Liver (tissue), 9 donors: ENCODE data around the gene EGR2. TPM values are rescaled to one million over a fixed set of nuclear protein-coding genes. Genes with fewer than 3 reads are reported as not detected.

ENCODE experiments used
- DNase-seq: peaks from one replicate; pipeline ENCODE4 v3.0.0-alpha.2; 2017; ENCODE audit warnings: low spot score
- H3K27ac ChIP-seq, 2 donors: one replicate each; pipeline ENCODE4 v1.7.0; 2013; ENCODE audit warnings: inconsistent platforms in 2 of 2, low read length in 2 of 2, control low read depth in 1 of 2, low read depth in 1 of 2, mild to moderate bottlenecking in 1 of 2
- H3K27me3 ChIP-seq, 4 donors: one replicate each; pipeline versions ENCODE4 v1.6.1 to v1.7.0; 2013; ENCODE audit warnings: low read length in 3 of 4, inconsistent platforms in 1 of 4, mild to moderate bottlenecking in 1 of 4, moderate library complexity in 1 of 4; ENCODE audit not compliant: control insufficient read depth in 4 of 4, insufficient read depth in 4 of 4
- H3K36me3 ChIP-seq, 4 donors: one replicate each; pipeline versions ENCODE4 v1.6.1 to v1.7.0; 2013; ENCODE audit warnings: low read length in 3 of 4, mild to moderate bottlenecking in 3 of 4, low read depth in 1 of 4, moderate library complexity in 1 of 4; ENCODE audit not compliant: control insufficient read depth in 4 of 4, insufficient read depth in 3 of 4
- H3K4me1 ChIP-seq, 4 donors: one replicate each; pipeline versions ENCODE4 v1.6.1 to v1.7.0; 2013; ENCODE audit warnings: low read length in 3 of 4, mild to moderate bottlenecking in 3 of 4, moderate library complexity in 1 of 4; ENCODE audit not compliant: control insufficient read depth in 4 of 4, insufficient read depth in 4 of 4
- H3K4me3 ChIP-seq, 3 donors: one replicate each; pipeline versions ENCODE4 v1.6.1 to v1.7.0; 2013; ENCODE audit warnings: low read length in 3 of 3, control low read depth in 1 of 3, low read depth in 1 of 3, mild to moderate bottlenecking in 1 of 3
- H3K9ac ChIP-seq, 2 donors: one replicate each; pipeline ENCODE4 v1.7.0; 2013; ENCODE audit warnings: low read length in 2 of 2, mild to moderate bottlenecking in 2 of 2, moderate library complexity in 2 of 2, control low read depth in 1 of 2, low read depth in 1 of 2
- H3K9me3 ChIP-seq, 4 donors: one replicate each; pipeline versions ENCODE4 v1.6.1 to v1.7.0; 2013; ENCODE audit warnings: low read length in 3 of 4; ENCODE audit not compliant: control insufficient read depth in 4 of 4
- ATF3 ChIP-seq: IDR thresholded peaks from 2 replicates; pipeline ENCODE4 v1.6.1; 2016; ENCODE audit warnings: antibody characterized with exemption
- CTCF ChIP-seq: fragments of 150-350 bp; IDR thresholded peaks from 2 replicates; pipeline ENCODE4 v1.5.1; 2017; ENCODE audit warnings: improper control_type of control experiment, low read depth, low read length; ENCODE audit not compliant: missing input control
- EGR1 ChIP-seq, 2 donors: IDR thresholded peaks; 2 replicates each; pipeline ENCODE4 v1.6.1; 2016 to 2018; ENCODE audit warnings: antibody characterized with exemption in 2 of 2, low read depth in 2 of 2
- FOXA1 ChIP-seq: IDR thresholded peaks from 2 replicates; pipeline ENCODE4 v1.6.1; 2016; ENCODE audit warnings: antibody characterized with exemption
- GABPA ChIP-seq, 2 donors: IDR thresholded peaks in 1 of 2; conservative IDR thresholded peaks in 1 of 2; 2 replicates each; pipeline ENCODE4 v1.6.1; 2016; ENCODE audit warnings: antibody characterized with exemption in 2 of 2, mild to moderate bottlenecking in 1 of 2, moderate library complexity in 1 of 2
- HNF4A ChIP-seq, 2 donors: conservative IDR thresholded peaks; 2 replicates each; pipeline ENCODE4 v1.6.1; 2016; ENCODE audit warnings: antibody characterized with exemption in 2 of 2, mild to moderate bottlenecking in 2 of 2
- HNF4G ChIP-seq: IDR thresholded peaks from 2 replicates; pipeline ENCODE4 v1.6.1; 2016; ENCODE audit warnings: antibody characterized with exemption
- MAX ChIP-seq: IDR thresholded peaks from 2 replicates; pipeline ENCODE4 v1.6.1; 2016; ENCODE audit warnings: antibody characterized with exemption
- NR2F2 ChIP-seq: IDR thresholded peaks from 2 replicates; pipeline ENCODE4 v1.6.1; 2016; ENCODE audit warnings: antibody characterized with exemption
- RAD21 ChIP-seq, 2 donors: IDR thresholded peaks; 2 replicates each; pipeline ENCODE4 v1.6.1; 2016; ENCODE audit warnings: antibody characterized with exemption in 2 of 2, mild to moderate bottlenecking in 2 of 2
- REST ChIP-seq: IDR thresholded peaks from 2 replicates; pipeline ENCODE4 v1.6.1; 2016; ENCODE audit warnings: antibody characterized with exemption, mild to moderate bottlenecking
- RXRA ChIP-seq, 2 donors: IDR thresholded peaks; 2 replicates each; pipeline ENCODE4 v1.6.1; 2017 to 2018; ENCODE audit warnings: antibody characterized with exemption in 2 of 2, mild to moderate bottlenecking in 1 of 2
- SP1 ChIP-seq: IDR thresholded peaks from 2 replicates; pipeline ENCODE4 v1.6.1; 2018; ENCODE audit warnings: antibody characterized with exemption, mild to moderate bottlenecking
- TAF1 ChIP-seq: conservative IDR thresholded peaks from 2 replicates; pipeline ENCODE4 v1.6.1; 2016; ENCODE audit warnings: antibody characterized with exemption, mild to moderate bottlenecking
- YY1 ChIP-seq: IDR thresholded peaks from 2 replicates; pipeline ENCODE4 v1.6.1; 2016; ENCODE audit warnings: antibody characterized with exemption, mild to moderate bottlenecking
- ZBTB33 ChIP-seq: IDR thresholded peaks from 2 replicates; pipeline ENCODE4 v1.6.1; 2016; ENCODE audit warnings: antibody characterized with exemption
- WGBS: extraction: QIAGEN DNeasy Blood & Tissue Kit; methylation state at CpG from one replicate; pipeline ENCODE4 v1.1.7; 2013; 5-methylcytosine and 5-hydroxymethylcytosine counted together
- polyA plus RNA-seq, 2 donors: library from polyadenylated mRNA; stranded (reverse) in 1 of 2; unstranded in 1 of 2; fragments of 200-250 nt in 1 of 2; fragments of >200 nt in 1 of 2; fragmentation: Nextera tagmentation in 1 of 2; extraction: Ambion mirVana in 1 of 2; gene quantifications; one replicate each; pipeline versions ENCODE4 v1.2.1 to v1.2.3, GENCODE V29; 2013 to 2015
- total RNA-seq, 2 donors: library from RNA; depleted of rRNA; stranded (reverse); fragments of >200 nt; gene quantifications; one replicate each; pipeline ENCODE4 v1.2.3, GENCODE V29; 2014
- donor health status: healthy.
- donor health status: healthy.
- donor health status: healthy.
- donor health status: healthy.
- donor health status: healthy.

The EGR2 gene
- total and polyA plus RNA-seq, 4 donors: 0.17 to 0.76 (median 0.23) TPM

- no peaks in the 10 kb centered on the region for H3K36me3 ChIP-seq
- TF ChIP-seq RXRA (IDR thresholded peaks at IDR 0.05): no peak
- peak; percentile 3 for TF ChIP-seq CTCF
- TF ChIP-seq RAD21 (IDR thresholded peaks at IDR 0.05): peak in 1 of 2 donors; percentile 5
- TF ChIP-seq EGR1 (IDR thresholded peaks at IDR 0.05; ENCODE audit: low read depth in 2 of 2): no peak
- TF ChIP-seq HNF4G: no peak
- no peak for TF ChIP-seq YY1
- no peak for TF ChIP-seq SP1
- no peak for TF ChIP-seq FOXA1
- TF ChIP-seq HNF4A (conservative IDR thresholded peaks at IDR 0.05): no peak
- no peak for TF ChIP-seq TAF1
- H3K9ac ChIP-seq: no peak overlapping the region
- H3K27me3 ChIP-seq: peaks cover 0 to 7% (median 0%) of the 10 kb centered on the region in 4 donors
- H3K27ac ChIP-seq: no peak overlapping the region
- 56% methylated on average over 2 of the region's 2 CpGs for WGBS
- peaks cover 8 to 16% (median 8%) of the 10 kb centered on the region in 4 donors for H3K9me3 ChIP-seq
- H3K4me3 ChIP-seq: no peak overlapping the region
- no peaks in the 10 kb centered on the region for H3K4me1 ChIP-seq
- no peak for DNase-seq
These were observed 35.3 kb upstream of the EGR2 start for GRCh38 chr10:62851442-62851841.

- H3K4me1 ChIP-seq: no peaks in the 10 kb centered on the region
- no peak overlapping the region for H3K27ac ChIP-seq
- no peak overlapping the region for H3K9ac ChIP-seq
- 53% methylated on average over 3 of the region's 3 CpGs for WGBS
- TF ChIP-seq TAF1 (no peak), CTCF (no peak), FOXA1 (no peak), GABPA (IDR thresholded peaks at IDR 0.05 in 1 of 2, conservative IDR thresholded peaks at IDR 0.05 in 1 of 2) (no peak), NR2F2 (no peak), HNF4G (no peak), REST (no peak), MAX (no peak), ATF3 (no peak), ZBTB33 (no peak), RAD21 (IDR thresholded peaks at IDR 0.05) (no peak)
- H3K4me3 ChIP-seq: no peak overlapping the region
- no peaks in the 10 kb centered on the region for H3K36me3 ChIP-seq
- peaks cover 8 to 16% (median 8%) of the 10 kb centered on the region in 4 donors for H3K9me3 ChIP-seq
- no peak for DNase-seq
- peaks cover 0 to 7% (median 0%) of the 10 kb centered on the region in 4 donors for H3K27me3 ChIP-seq
These were observed 34.5 kb upstream of the EGR2 start for GRCh38 chr10:62850646-62851045.
